ENCODE measurements around the gene AHR. TPM values are rescaled to one million over a fixed set of nuclear protein-coding genes. Genes with fewer than 3 reads are reported as not detected.
"Not testable (repeated sequence)": the region's sequence is repeated elsewhere in the genome, so short reads cannot be mapped to it uniquely, and the experiment has no call there.

Gene AHR
- total RNA-seq, 1 donor from 2014 or later: 34.3 TPM

- ATAC-seq: no peak
These were observed 42.2 kb downstream of the AHR start for GRCh38 chr7:17340655-17341054.

- no peak for ATAC-seq
These were observed 44.3 kb downstream of the AHR start for GRCh38 chr7:17342756-17343155.

GRCh38 chr7:17347401-17347800, 48.9 kb downstream of the AHR start:
- no peak for ATAC-seq

- ATAC-seq: not testable (repeated sequence)
These were observed 50.5 kb downstream of the AHR start for GRCh38 chr7:17348932-17349331.

GRCh38 chr7:17350321-17350720, 51.9 kb downstream of the AHR start:
- not testable (repeated sequence) for ATAC-seq

GRCh38 chr7:17353650-17354419, 55.4 kb downstream of the AHR start:
- ATAC-seq: not testable (repeated sequence)

GRCh38 chr7:17354473-17354872, 56.0 kb downstream of the AHR start:
- no peak for ATAC-seq

- no peak for ATAC-seq
These were observed 56.6 kb downstream of the AHR start for GRCh38 chr7:17355050-17355449.

- ATAC-seq: no peak
These were observed 59.5 kb downstream of the AHR start for GRCh38 chr7:17357952-17358351.

GRCh38 chr7:17359610-17360009, 61.2 kb downstream of the AHR start:
- ATAC-seq: no peak

GRCh38 chr7:17362439-17363105, 64.1 kb downstream of the AHR start:
- ATAC-seq: no peak

GRCh38 chr7:17364671-17365070, 66.2 kb downstream of the AHR start:
- ATAC-seq: no peak

GRCh38 chr7:17365775-17366174, 67.3 kb downstream of the AHR start:
- no peak for ATAC-seq

- ATAC-seq: no peak
These were observed 69.0 kb downstream of the AHR start for GRCh38 chr7:17367502-17367901.

- ATAC-seq: no peak
These were observed 70.5 kb downstream of the AHR start for GRCh38 chr7:17368856-17369524.

GRCh38 chr7:17369691-17370426, 71.4 kb downstream of the AHR start:
- peak; percentile 77 for ATAC-seq

GRCh38 chr7:17370901-17371585, 72.6 kb downstream of the AHR start:
- ATAC-seq: no peak

GRCh38 chr7:17371671-17372524, 73.4 kb downstream of the AHR start:
- ATAC-seq: peak; percentile 49

GRCh38 chr7:17374157-17374556, 75.7 kb downstream of the AHR start:
- ATAC-seq: no peak

- no peak for ATAC-seq
These were observed 76.2 kb downstream of the AHR start for GRCh38 chr7:17374654-17375053.

- ATAC-seq: no peak
These were observed 78.1 kb downstream of the AHR start for GRCh38 chr7:17376595-17376994.

Measured in esophagus mucosa (tissue), 1 donor.